Uterus (tissue), 4 donors: ENCODE results near the gene DDN. TPM values are rescaled to one million over a fixed set of nuclear protein-coding genes. Genes with fewer than 3 reads are reported as not detected.

Source experiments
- DNase-seq, 2 donors: peaks; one replicate each; pipeline ENCODE4 v3.0.0-alpha.2; 2019 to 2020
- H3K27ac ChIP-seq, 2 donors: fragments of 200-600 bp; sonication (generic); 1 replicate in 1 of 2; 2 replicates in 1 of 2; pipeline ENCODE4 v1.5.1; 2016 to 2018
- H3K27me3 ChIP-seq, 2 donors: fragments of 200-600 bp; sonication (generic); one replicate each; pipeline ENCODE4 v1.5.1; 2018 to 2019; ENCODE audit warnings: control low read depth in 1 of 2
- H3K36me3 ChIP-seq, 2 donors: fragments of 200-600 bp; sonication (generic); one replicate each; pipeline ENCODE4 v1.5.1; 2019; ENCODE audit warnings: control low read depth in 1 of 2
- H3K4me1 ChIP-seq, 2 donors: fragments of 200-600 bp; sonication (generic); one replicate each; pipeline ENCODE4 v1.5.1; 2018 to 2019; ENCODE audit warnings: control low read depth in 1 of 2
- H3K4me3 ChIP-seq, 2 donors: fragments of 200-600 bp; sonication (generic); 1 replicate in 1 of 2; 2 replicates in 1 of 2; pipeline ENCODE4 v1.5.1; 2018 to 2019; ENCODE audit warnings: mild to moderate bottlenecking in 1 of 2
- H3K9me3 ChIP-seq, 2 donors: fragments of 200-600 bp; sonication (generic); one replicate each; pipeline ENCODE4 v1.5.1; 2019; ENCODE audit warnings: control low read depth in 1 of 2
- POLR2A ChIP-seq, 2 donors: fragments of 450-650 bp; IDR thresholded peaks; one replicate each; pipeline ENCODE4 v1.6.1; 2016; ENCODE audit warnings: antibody characterized with exemption in 2 of 2, mild to moderate bottlenecking in 1 of 2, moderate library complexity in 1 of 2
- intact Hi-C: fragments of 100-400 bp; cut with DNase I; formaldehyde crosslinking; loops from one replicate; pipeline ENCODE4 v1.15.1; 2023; ENCODE audit warnings: low total_unique reads
- total RNA-seq, 4 donors: library from RNA; depleted of rRNA in 3 of 4; stranded (reverse); fragments of >200 nt in 3 of 4; gene quantifications; one replicate each; pipeline versions ENCODE4 v1.1.0 to v1.2.4, GENCODE V29; 2014 to 2023
- TF ChIP-seq, protein P1 (sequence below), 4 experiments: fragments of 200-600 bp in 2 of 4; fragments of 450-650 bp in 2 of 4; sonication (generic) in 2 of 4; IDR thresholded peaks; one replicate each; pipeline ENCODE4 v1.5.1; 2016 to 2019; ENCODE audit warnings: antibody characterized with exemption in 4 of 4, mild to moderate bottlenecking in 2 of 4, moderate library complexity in 1 of 4
- donor health status: DM: yes; HTN: yes; CAD: no.

DDN gene
- total RNA-seq, 4 donors from 2014 or later = 0.18 TPM; not detected in 3

DNA sequence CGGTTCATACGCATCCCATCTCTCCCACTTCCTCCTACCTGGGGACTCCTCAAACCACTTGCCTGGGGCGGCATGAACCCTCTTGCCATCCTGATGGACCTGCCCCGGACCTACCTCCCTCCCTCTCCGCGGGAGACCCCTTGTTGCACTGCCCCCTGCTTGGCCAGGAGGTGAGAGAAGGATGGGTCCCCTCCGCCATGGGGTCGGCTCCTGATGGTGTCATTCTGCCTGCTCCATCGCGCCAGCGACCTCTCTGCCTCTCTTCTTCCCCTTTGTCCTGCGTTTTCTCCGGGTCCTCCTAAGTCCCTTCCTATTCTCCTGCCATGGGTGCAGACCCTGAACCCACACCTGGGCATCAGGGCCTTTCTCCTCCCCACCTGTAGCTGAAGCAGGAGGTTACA lies 17.4 kb downstream of the DDN start:
- peaks cover 28 to 50% of the 10 kb centered on the region in 2 donors for H3K27me3 ChIP-seq
- DNase-seq = no peak
- TF ChIP-seq, protein P1, sequence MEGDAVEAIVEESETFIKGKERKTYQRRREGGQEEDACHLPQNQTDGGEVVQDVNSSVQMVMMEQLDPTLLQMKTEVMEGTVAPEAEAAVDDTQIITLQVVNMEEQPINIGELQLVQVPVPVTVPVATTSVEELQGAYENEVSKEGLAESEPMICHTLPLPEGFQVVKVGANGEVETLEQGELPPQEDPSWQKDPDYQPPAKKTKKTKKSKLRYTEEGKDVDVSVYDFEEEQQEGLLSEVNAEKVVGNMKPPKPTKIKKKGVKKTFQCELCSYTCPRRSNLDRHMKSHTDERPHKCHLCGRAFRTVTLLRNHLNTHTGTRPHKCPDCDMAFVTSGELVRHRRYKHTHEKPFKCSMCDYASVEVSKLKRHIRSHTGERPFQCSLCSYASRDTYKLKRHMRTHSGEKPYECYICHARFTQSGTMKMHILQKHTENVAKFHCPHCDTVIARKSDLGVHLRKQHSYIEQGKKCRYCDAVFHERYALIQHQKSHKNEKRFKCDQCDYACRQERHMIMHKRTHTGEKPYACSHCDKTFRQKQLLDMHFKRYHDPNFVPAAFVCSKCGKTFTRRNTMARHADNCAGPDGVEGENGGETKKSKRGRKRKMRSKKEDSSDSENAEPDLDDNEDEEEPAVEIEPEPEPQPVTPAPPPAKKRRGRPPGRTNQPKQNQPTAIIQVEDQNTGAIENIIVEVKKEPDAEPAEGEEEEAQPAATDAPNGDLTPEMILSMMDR (IDR thresholded peaks at IDR 0.05) = no peak
- no peak for TF ChIP-seq POLR2A (IDR thresholded peaks at IDR 0.05)
- H3K27ac ChIP-seq = no peak overlapping the region
- H3K4me3 ChIP-seq = no peak overlapping the region
- no peaks in the 10 kb centered on the region for H3K9me3 ChIP-seq
- H3K36me3 ChIP-seq = no peaks in the 10 kb centered on the region
- peaks cover 0 to 36% of the 10 kb centered on the region in 2 donors for H3K4me1 ChIP-seq
- intact Hi-C loops = no loop called here

DNA sequence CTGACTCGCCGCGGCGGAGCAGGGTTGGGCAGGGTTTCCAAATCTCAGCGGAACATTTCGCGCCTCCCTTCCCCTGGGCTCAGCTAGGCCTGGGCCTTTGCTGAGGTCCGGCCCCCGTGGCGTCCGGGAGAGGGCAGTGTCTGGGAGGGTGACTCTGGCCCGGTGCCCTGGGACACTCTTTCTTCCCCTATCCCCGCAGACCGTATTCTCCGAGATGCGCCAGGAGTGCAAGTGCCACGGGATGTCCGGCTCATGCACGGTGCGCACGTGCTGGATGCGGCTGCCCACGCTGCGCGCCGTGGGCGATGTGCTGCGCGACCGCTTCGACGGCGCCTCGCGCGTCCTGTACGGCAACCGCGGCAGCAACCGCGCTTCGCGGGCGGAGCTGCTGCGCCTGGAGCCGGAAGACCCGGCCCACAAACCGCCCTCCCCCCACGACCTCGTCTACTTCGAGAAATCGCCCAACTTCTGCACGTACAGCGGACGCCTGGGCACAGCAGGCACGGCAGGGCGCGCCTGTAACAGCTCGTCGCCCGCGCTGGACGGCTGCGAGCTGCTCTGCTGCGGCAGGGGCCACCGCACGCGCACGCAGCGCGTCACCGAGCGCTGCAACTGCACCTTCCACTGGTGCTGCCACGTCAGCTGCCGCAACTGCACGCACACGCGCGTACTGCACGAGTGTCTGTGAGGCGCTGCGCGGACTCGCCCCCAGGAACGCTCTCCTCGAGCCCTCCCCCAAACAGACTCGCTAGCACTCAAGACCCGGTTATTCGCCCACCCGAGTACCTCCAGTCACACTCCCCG lies 18.0 kb downstream of the DDN start:
- Histone ChIP-seq H3K9me3 (no peaks in the 10 kb centered on the region), H3K36me3 (no peaks in the 10 kb centered on the region), H3K4me3 (no peak overlapping the region), H3K27me3 (peaks cover 28 to 50% of the 10 kb centered on the region in 2 donors), H3K4me1 (peaks cover 0 to 36% of the 10 kb centered on the region in 2 donors), H3K27ac (no peak overlapping the region)
- intact Hi-C loops = no loop called here
- TF ChIP-seq, protein P1 (IDR thresholded peaks at IDR 0.05) = no peak
- TF ChIP-seq POLR2A (IDR thresholded peaks at IDR 0.05) = no peak
- DNase-seq = no peak

DNA sequence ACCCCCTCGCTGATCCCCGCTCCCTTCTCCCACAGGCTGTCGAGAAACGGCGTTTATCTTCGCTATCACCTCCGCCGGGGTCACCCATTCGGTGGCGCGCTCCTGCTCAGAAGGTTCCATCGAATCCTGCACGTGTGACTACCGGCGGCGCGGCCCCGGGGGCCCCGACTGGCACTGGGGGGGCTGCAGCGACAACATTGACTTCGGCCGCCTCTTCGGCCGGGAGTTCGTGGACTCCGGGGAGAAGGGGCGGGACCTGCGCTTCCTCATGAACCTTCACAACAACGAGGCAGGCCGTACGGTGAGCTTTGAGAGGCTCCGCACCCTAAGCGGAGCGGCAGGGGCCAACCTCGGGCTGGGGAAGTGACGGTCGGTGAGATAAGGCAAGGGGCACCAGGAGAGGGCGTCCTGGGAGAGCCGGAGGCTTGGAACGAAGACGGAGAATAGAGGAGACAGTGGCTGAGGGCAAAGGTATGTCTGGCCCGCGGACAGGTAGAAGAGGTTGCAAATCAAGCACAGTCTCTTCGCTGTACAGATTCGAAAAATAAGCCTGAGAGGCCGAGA lies 18.7 kb downstream of the DDN start:
- intact Hi-C loops = no loop called here
- peaks cover 0 to 36% of the 10 kb centered on the region in 2 donors for H3K4me1 ChIP-seq
- no peaks in the 10 kb centered on the region for H3K36me3 ChIP-seq
- DNase-seq = no peak
- H3K27ac ChIP-seq = no peak overlapping the region
- TF ChIP-seq, protein P1 (IDR thresholded peaks at IDR 0.05) = no peak
- TF ChIP-seq POLR2A (IDR thresholded peaks at IDR 0.05) = no peak
- peaks cover 28 to 50% of the 10 kb centered on the region in 2 donors for H3K27me3 ChIP-seq
- no peak overlapping the region for H3K4me3 ChIP-seq
- H3K9me3 ChIP-seq = no peaks in the 10 kb centered on the region

DNA sequence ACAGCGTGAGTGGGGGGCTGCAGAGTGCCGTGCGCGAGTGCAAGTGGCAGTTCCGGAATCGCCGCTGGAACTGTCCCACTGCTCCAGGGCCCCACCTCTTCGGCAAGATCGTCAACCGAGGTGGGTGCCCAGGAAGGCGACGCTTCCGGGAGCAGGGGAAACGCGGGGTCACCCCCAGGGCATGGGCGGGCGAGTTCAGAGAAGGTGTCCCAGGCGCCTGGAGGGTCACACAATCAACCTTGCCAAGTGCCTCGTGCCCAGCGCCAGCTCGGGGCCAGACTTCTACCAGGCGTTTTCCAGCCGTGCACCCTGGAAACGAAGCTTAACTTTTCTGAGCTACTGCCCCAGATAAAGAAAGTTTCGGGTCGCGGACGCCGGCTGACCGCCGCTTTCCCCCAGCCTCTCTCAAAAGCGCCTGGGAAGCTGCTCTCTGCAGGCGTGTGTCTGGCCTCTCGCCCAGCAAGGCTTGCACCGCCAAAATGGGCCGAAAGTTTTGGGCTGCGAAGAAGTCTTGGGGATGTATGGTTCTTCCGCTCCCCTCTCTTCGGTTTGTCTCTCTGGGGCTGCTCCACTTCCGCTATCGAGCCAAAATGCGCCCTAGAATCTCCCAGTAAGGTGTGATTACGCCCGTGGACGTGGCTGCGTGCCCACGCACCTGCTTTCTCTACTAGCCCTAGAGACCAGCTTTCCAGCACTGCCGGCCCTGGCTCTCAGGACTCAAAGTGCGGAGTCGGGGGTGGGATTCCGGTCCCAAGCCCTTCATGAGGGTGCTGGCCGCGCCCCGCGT lies 19.4 kb downstream of the DDN start:
- peaks cover 0 to 36% of the 10 kb centered on the region in 2 donors for H3K4me1 ChIP-seq
- no peaks in the 10 kb centered on the region for H3K9me3 ChIP-seq
- H3K4me3 ChIP-seq = peak overlapping the region in 1 of 2 donors; percentile 4
- no peaks in the 10 kb centered on the region for H3K36me3 ChIP-seq
- no peak for DNase-seq
- TF ChIP-seq, protein P1 (IDR thresholded peaks at IDR 0.05) = no peak
- TF ChIP-seq POLR2A (IDR thresholded peaks at IDR 0.05) = no peak
- H3K27ac ChIP-seq = no peak overlapping the region
- H3K27me3 ChIP-seq = peaks cover 28 to 50% of the 10 kb centered on the region in 2 donors
- intact Hi-C loops = no loop called here
